ENCODE data around the gene BAIAP2L1. TPM values are rescaled to one million over a fixed set of nuclear protein-coding genes. Genes with fewer than 3 reads are reported as not detected.
"Not testable (repeated sequence)": the region's sequence is repeated elsewhere in the genome, so short reads cannot be mapped to it uniquely, and the experiment has no call there.

Gene BAIAP2L1
- total RNA-seq, 1 donor from 2014 or later, result 6.4 TPM

DNA sequence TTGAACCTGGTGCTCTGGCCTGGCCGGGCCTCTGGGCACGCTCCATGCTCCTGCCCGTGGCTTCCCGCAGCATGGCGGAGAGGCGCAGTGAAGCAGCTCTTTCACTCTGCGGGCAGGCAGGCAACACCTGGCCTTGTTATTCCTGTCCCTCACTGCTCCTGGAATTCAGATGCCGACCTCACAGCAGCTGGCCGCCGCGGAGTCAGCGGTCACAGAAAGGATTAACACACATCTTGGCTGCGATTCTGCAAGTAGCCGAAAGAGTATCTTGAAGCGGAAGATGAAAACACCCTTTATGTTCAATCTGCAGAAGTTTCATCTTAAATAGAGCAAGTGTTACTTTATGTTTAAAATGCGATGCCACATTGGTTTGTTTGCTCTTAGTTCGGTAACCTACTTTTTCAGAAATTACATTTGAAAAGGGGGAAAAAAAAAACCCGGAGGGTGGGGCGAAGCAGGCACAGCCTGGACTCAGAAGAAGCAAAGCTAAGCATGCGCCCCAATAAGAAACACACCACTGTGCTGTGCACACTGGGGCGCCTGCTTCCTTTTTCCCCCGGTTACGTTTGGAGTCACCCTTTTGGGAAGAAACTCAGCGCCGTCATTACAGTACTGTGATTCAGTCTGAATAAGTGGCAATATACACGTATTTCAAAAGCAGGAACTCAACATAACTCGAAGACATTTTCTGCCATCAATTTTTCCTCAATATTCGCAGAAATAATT is 77.1 kb downstream of the BAIAP2L1 start:
- no peak for DNase-seq (ENCODE audit: extremely low read depth, low read depth, low spot score)

DNA sequence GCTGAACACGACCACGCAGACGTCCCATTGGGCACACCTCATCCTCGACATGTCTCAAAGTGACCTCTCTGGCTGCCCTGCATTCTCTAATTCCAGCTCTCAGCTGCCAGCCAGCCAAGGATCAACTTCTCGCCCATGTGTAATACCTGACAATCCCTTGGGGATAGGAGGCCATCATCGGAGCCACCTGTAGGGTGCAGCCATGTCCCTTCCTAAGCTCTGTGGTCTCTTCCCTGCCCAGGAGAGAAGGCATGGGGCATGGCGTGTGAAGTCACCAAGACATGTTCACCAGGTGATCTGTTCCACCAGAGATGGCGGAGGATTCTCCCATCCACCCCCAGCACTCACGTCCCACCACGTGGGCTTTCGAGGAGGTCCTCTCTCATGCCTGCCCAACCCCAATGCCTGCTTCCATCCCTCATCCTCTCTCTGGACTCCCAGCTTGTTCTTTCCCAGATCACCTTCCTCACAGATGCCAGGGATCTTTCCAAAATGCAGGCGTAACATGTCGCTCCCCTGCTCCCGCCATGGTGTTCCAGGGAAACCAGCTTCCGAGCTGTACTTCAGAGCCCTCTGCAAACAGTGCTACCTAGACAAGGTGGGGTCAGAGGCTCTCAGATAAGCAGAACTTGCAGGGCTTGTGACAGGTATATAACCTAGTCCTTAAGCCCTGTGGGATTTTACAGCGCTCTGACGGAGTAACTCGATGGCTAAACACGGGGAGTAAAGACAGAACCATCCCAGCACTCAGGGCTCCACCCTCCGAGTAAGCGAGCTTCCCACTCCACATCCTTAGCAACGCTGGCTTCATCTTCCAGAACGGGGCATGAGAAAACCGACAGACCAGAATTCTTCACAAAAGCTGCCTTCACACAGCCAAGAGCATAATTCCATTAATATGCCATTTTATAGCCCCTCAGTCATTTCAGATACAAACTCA is 78.3 kb downstream of the BAIAP2L1 start:
- DNase-seq (ENCODE audit: extremely low read depth, low read depth, low spot score), result no peak

DNA sequence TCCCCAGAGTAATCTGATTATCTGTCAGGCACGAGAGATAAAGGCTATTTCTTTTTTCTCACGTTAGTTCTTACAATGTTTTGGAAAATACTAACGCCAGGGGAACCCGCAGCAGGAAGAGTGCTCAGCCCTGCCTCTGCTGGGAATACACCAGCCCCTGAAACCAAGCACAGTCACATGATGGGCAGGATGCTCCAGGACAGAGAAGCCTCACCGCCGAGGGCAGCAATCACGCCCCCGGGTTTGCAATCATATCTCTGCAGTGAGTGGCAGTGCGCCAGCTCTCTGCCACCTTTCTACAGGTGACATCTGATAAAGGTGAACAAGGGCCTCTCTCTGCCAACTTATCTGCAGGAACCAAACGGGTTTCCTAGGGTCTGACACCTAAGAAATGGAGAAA is 79.6 kb downstream of the BAIAP2L1 start:
- DNase-seq (ENCODE audit: extremely low read depth, low read depth, low spot score), result no peak

DNA sequence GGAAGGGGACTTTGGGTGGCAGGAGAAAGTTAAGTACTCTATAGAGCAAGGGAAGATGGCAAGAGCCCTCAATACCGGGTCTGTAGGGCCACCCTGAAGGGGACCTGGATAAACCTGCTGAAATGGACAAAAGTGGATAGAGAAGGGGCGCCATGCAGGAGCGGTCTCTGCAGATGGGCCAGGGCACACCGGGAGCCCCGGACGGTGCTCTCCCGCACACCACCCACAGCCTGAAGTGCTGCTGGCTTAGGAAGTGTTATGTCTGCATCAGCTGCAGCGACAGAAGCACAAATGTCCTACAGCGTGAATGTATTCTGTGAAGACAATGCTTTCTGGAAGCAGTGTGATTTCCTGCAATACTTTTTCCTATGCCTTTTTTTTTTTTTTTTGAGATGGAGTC is 81.7 kb downstream of the BAIAP2L1 start:
- DNase-seq (ENCODE audit: extremely low read depth, low read depth, low spot score), result no peak

DNA sequence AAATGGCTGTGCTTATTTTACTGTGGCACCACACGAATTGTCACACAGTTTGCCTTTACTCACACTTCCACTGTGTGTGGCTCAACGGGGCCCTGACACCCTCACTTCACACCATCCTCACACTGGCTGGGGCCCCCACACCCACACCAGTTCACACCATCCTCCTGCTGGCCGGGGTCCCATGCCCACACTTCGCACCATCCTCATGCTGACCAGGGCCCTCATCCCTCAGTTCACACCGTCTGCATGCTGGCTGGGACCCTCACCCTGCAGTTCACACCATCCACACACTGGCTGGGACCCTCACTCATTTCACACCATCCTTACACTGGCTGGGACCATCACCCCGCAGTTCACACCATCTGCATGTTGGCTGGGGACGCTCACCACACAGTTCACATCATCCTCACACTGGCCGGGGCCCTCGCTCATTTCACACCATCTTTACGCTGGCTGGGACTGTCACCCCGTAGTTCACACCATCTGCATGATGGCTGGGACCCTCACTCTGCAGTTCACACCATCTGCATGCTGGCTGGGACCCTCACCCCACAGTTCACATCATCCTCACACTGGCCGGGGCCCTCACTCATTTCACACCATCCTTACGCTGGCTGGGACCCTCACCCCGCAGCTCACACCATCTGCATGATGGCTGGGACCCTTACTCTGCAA is 83.4 kb downstream of the BAIAP2L1 start:
- DNase-seq (ENCODE audit: extremely low read depth, low read depth, low spot score), result no peak

DNA sequence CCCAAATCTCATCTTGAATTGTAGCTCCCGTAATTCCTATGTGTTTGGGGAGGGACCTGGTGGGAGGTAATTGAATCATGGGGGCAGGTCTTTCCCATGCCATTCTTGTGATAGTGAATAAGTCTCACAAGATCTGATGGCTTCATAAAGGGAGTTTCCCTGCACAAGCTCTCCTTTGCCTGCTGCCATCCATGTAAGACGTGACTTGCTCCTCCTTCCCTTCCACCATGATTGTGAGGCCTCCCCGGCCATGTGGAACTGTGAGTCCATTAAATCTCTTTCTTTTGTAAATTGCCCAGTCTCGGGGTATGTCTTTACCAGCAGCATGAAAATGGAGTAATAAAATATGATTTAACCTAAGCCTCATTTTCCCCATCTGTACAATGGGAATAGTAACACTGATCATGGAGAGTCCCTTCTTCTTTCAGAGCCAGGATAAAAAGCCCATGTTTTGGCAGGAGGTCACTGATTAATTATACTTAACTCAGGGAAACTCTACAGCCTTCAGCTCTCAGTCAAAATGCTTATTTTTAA is 84.8 kb downstream of the BAIAP2L1 start:
- DNase-seq (ENCODE audit: extremely low read depth, low read depth, low spot score), result not testable (repeated sequence)

DNA sequence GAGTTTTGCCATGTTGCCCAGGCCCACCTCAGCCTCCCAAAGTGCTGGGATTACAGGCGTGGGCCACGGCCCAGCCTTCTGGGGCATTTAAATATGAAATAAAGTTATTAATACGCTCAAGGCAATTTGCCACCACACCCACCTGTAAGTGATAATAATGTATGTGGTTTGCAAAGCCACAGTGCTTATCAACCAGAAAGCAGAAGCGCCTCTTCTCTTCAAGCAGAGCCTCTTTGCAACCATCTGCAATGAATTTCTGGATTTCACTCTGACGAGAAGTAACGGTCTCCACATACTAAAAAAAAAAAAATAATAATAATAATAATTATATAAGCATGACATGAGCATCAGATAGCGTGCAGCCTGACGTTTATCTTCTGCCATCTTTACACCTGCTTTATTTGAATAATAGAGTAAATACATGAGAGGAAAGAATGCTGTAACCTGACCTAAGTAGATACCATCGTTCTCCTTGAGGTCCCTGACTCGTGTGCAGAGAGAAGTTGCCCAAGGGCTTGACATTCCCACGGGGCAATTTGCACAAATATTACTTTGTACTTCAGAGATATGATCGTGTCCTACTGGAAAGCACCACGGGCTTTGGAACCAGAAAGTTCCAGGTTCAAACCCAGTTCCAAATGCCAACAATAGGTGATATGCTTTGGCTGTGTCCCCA is 85.4 kb downstream of the BAIAP2L1 start:
- DNase-seq (ENCODE audit: extremely low read depth, low read depth, low spot score), result no peak

DNA sequence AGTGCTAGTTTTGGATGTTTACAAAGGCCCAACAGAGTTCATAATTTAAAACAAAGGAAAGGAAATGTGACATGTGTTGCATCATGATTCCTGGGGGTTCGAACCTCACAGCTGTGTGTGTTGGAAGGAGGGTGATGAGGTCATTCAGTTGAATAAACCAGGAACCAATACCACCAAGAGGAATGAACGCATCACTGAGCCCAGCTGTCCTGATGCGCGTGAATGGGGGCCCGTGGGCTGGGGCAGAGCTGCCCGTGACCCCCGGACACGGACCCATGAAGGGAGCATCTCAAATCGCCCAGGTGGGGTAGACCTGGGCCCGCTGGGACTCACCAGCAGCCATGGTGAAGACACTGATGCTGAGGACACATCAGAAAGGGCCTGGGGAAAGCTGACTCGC is 86.4 kb downstream of the BAIAP2L1 start:
- no peak for DNase-seq (ENCODE audit: extremely low read depth, low read depth, low spot score)

DNA sequence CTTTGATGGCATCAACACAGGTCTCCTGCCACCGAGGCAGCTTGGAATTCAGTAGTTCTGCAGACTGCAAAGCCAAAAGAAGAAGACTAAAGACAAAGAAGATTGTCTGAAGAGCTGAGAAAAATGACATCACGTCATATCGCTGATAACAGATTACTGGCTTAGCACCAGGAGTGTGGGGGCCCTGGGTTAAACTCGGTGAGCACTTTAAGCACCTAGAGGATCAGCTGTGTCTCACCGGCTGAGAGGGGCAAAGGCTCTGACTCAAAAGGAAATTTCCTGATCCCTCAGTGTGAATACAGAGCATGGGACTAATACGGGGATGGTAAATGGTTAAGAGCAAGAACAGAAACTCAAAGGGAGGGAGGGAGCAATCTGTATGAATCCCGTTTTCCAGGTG is 88.7 kb downstream of the BAIAP2L1 start:
- no peak for DNase-seq (ENCODE audit: extremely low read depth, low read depth, low spot score)

DNA sequence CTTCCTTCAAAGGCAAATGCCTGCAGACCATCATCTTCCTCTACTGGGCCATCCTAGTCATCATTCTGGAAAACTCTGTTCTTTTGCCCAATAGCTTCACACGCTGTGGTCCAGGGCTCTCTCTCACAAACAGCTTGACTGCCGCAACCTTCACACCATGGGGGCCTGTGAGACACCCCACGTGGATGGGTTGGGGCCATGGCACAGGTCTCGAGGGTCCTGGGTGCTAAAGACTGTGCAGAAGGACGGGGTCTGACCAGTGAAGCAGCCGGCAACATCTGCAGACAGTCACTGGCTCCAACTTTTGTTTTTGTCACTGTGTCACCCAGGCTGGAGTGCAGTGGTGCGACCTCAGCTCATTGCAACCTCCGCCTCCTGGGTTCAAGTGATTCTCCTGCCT is 91.3 kb downstream of the BAIAP2L1 start:
- no peak for DNase-seq (ENCODE audit: extremely low read depth, low read depth, low spot score)

DNA sequence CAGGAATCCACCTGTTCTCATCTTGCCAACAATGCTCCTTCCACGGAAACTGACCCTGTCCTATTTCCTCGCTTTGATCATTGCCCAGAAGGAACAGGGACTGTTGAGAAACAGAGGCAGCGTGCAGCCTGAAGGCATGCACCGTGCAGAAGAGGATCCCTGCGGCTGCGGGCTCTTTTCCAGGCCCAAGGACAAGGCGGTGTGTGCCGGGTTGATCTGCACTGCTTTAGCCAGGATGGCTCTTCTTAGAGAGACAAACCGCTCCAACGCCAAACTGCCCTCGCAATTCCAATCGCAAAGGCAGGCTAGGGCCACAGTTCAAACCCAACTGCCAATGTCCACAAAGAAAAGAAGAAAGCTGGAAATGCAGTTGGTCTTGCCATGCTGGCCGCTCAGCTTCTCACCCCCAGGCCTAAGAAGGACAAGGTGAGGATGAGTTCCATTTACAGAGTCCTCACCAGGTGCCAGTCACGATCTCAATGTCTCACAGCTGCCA is 92.9 kb downstream of the BAIAP2L1 start:
- DNase-seq (ENCODE audit: extremely low read depth, low read depth, low spot score), result no peak

DNA sequence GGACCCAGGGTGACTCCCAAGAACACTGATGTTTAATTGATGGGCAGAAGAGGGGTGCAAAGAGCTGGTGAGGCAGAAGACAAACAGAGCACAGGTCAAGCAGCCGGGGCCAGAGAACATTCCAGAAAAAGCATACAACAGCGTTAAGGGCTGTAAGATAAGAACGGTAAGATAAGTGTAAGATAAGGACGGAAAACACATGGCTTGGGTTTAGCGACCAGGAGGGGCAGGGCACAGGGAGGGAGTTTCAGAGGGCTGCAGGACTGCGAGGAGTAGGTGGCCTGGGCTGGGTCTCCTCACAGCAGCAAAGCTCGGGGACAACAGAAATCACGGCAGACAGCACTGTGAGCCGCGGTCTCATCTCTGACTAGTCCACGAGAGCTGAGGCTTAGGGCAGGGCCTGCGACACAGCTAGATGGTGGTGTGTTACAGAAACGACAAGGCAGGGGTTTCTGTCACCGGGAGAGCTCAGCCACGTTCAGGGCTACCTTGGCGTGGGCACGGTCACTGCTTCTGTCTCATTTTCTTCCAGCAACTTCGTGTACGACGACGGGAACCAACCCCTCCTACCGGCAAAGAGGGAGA is 94.8 kb downstream of the BAIAP2L1 start:
- no peak for DNase-seq (ENCODE audit: extremely low read depth, low read depth, low spot score)

DNA sequence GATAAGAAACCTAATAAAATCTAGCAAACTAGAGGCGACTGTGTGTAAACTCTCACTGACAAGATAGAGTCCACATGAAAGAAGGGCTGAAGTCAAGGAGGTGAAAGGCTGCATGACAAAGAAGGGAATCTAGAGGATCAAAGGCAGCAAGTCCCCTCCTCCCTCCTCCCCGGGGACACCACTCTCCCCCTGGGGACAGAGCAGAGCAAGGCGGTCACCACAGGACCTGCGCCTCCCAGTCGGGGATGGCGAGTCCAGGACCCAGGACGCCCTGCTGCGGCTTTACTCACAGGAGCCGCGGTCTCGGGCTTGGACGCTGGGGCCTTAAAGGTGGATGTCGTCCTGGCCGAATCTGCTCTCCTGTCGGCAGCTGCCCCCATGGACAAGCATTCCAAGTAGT is 97.0 kb downstream of the BAIAP2L1 start:
- DNase-seq (ENCODE audit: extremely low read depth, low read depth, low spot score), result no peak

DNA sequence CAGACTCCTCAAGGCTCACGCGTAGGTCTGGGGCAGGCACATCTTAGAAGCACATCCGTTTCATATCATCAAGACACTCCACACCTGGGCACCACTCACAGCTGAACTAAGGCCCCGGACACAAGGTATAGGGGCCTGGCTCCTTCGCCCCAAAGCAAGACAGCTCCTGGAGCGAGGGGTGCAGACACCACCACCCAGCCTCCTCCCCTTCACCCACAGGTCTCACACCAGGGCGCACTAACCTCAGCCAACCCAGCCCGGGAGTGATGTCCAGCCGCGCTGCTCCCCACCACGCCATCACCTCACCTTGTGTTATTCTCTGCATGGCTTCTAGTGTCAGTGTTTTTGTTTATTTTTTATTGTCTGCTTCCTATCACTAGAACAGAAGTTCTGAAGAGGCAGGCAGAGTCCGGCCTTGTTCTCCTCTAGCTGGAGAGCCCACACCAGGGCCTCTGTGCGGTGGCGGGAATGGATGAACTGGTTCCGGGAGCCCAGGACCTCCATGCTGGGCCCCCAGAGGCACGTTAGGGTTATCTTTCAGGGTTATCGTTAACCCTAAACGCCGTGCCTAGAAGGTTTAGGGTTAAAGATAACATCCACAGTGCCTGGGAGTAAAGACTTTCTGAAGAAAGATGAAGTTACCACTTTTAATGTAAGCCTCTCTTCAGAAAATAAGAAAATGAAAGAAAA is 97.6 kb downstream of the BAIAP2L1 start:
- DNase-seq (ENCODE audit: extremely low read depth, low read depth, low spot score), result no peak

DNA sequence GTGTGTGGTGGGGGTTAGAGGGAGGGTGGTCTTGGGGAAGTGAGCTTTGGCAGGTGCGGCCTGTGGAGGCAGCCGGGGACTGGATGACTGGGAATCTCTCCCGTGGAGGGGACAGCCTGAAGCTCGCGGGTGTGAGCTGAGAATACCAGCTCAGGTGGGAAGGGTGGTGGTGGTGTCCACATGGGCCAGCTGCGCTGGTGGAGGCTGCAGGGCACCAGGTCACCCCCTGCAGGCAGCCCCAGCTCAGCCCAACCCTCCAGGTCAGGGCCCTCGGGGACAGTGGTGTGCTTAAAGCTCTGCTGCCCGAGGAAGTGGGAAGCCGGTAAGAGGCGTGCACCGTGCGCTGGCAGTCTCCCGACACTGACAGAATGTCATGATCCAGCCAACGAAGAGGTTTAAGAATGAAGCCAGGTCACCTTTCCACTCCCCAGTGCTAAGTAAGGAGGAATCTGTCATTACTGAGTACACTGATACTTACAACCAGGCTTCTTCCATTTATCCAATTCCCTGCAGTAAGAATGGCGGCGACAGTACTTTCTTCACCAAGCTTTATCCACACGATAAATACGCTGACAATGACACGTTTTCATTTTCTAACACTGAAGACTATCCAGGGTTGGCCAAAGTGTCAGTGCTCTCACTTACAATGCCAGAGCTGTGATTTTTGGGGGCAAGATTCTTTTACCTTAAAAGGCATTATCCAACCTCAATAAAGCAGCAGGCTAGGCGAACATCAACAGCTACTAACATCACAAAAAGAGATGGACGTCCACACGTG is 99.0 kb downstream of the BAIAP2L1 start:
- DNase-seq (ENCODE audit: extremely low read depth, low read depth, low spot score), result no peak

DNA sequence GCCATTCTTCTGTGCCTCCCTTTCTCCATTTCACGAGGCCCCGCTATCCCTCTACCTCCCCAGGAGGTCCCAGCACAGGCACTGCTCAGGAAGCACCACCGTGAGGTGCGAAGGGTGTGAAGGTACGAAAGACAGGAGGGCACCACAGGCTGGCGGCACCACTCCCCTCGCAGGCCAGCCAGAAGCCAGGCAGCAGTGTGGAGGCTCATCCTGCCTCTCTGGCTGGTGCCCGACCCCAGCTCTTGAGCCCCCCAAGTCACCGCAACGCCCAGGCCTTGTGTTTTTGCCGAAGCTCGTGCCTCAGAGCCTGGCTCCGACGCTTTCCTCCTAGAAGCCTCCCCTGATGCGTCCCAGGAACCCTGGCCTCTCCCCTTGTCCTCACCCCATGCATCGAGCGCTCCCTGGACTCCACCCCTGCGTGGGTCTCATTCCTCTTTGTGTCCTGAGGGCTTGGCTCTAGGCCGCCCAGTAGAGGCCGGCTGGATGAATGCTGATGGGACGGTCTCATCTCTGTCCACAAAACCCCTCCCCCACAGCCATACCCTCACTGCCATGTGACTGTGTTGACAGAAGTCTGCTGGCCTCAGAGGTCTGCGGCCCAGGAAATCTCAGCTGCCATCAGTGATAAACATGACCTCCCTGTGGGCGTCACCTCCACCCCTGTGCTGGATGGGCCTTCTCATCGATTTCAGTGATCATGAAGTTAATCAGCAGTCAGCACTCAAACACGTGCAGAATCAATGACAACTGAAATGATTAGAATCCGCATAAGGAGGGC is 100.1 kb downstream of the BAIAP2L1 start:
- DNase-seq (ENCODE audit: extremely low read depth, low read depth, low spot score), result no peak

DNA sequence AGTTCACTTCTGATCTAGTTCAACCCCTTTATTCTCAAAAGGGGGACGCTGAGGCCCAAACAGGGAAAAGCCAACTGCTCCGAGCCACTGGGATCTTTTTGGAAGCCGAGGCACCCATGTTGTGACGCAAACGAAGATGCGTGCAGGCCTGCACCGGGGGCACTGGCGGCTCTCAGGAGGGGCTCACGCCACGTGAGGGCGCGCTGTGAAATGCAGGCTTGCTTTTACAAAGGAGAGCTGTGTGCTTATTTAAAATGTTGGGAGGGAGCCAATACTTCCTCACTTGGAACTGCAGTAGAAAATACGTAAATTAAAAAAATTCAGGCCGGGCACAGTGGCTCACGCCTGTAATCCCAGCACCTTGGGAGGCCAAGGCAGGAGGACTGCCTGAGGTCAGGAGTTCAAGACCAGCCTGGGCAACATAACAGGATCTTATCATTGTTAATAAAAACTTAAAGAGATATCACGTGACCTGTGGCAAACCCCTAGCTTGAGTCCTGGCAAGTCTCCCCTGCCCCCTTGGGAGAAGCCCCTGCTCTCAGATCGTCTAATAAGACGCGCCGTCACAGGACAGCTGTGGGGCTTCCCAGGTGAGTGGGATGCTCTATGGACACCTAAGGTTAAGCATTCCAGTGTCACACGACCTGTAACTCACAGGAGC is 103.1 kb downstream of the BAIAP2L1 start:
- no peak for DNase-seq (ENCODE audit: extremely low read depth, low read depth, low spot score)
